PC-3 (cell line): ENCODE results near the gene TRIM4. TPM values are rescaled to one million over a fixed set of nuclear protein-coding genes. Genes with fewer than 3 reads are reported as not detected.

Experiments
- ATAC-seq: fragments of 200-7000 bp; cut with Tn5 transposase; 2 replicates; pipeline ENCODE4 v1.9.1; 2020; ENCODE audit warnings: mild to moderate bottlenecking, moderate library complexity
- BruUV-seq: library from RNA; stranded (reverse); fragments of 400-500 nt; replicated peaks from 2 replicates; lab custom pipeline; 2021; lab: Mats Ljungman, UMichigan
- CTCF ChIA-PET: fragments of 300-600 bp; sonication (Branson Sonifier 250); formaldehyde crosslinking; loops from one replicate; lab custom pipeline; 2022; ENCODE audit warnings: antibody characterized with exemption; lab: Charles Lee
- POLR2A ChIA-PET: fragments of 300-600 bp; sonication (Branson Sonifier 250); formaldehyde crosslinking; loops from one replicate; lab custom pipeline; 2022; ENCODE audit warnings: antibody characterized with exemption; ENCODE audit not compliant: unreplicated experiment; lab: Charles Lee
- DNase-seq: peaks from one replicate; pipeline ENCODE4 v3.0.0-alpha.2; 2015
- H2AFZ ChIP-seq: fragments of 300-600 bp; sonication (generic); 2 replicates; pipeline ENCODE4 v1.6.0; 2016; ENCODE audit warnings: antibody characterized with exemption, low read length
- H3F3A ChIP-seq: fragments of 300-600 bp; sonication (generic); one replicate; pipeline ENCODE4 v1.6.0; 2017; ENCODE audit warnings: antibody characterized with exemption, low read length, control low read depth, mild to moderate bottlenecking; ENCODE audit not compliant: unreplicated experiment
- H3K27ac ChIP-seq: fragments of 300-600 bp; sonication (generic); 2 replicates; pipeline ENCODE4 v1.5.1; 2016; ENCODE audit warnings: mild to moderate bottlenecking, low read length
- H3K27me3 ChIP-seq: fragments of 300-600 bp; sonication (generic); 2 replicates; pipeline ENCODE4 v1.6.1; 2016; ENCODE audit warnings: low read length, mixed read lengths
- H3K36me3 ChIP-seq: fragments of 300-600 bp; sonication (generic); 2 replicates; pipeline ENCODE4 v1.6.1; 2016; ENCODE audit warnings: low read depth, mixed run types, low read length, mixed read lengths
- H3K4me1 ChIP-seq: fragments of 300-600 bp; sonication (generic); 2 replicates; pipeline ENCODE4 v1.5.1; 2016; ENCODE audit warnings: low read length; ENCODE audit not compliant: insufficient read depth
- H3K4me2 ChIP-seq: fragments of 300-600 bp; sonication (generic); 2 replicates; pipeline ENCODE4 v1.6.0; 2016; ENCODE audit warnings: low read length
- H3K4me3 ChIP-seq: fragments of 300-600 bp; sonication (generic); 2 replicates; pipeline ENCODE4 v1.5.1; 2016; ENCODE audit warnings: mild to moderate bottlenecking, low read length, mixed read lengths
- H3K79me2 ChIP-seq: fragments of 300-600 bp; sonication (generic); 2 replicates; pipeline ENCODE4 v1.6.1; 2017; ENCODE audit warnings: low read length, mixed read lengths
- H3K9ac ChIP-seq: fragments of 300-600 bp; sonication (generic); 2 replicates; pipeline ENCODE4 v1.6.0; 2016; ENCODE audit warnings: mild to moderate bottlenecking, low read length
- H3K9me2 ChIP-seq: fragments of 300-600 bp; sonication (generic); replicated peaks from 2 replicates; pipeline ENCODE4 v1.6.1; 2016; ENCODE audit warnings: mixed run types, low read length, mixed read lengths
- H3K9me3 ChIP-seq: fragments of 300-600 bp; sonication (generic); 2 replicates; pipeline ENCODE4 v1.6.1; 2016; ENCODE audit warnings: low read length, mixed read lengths
- H4K20me1 ChIP-seq: fragments of 300-600 bp; sonication (generic); 2 replicates; pipeline ENCODE4 v1.6.1; 2016; ENCODE audit warnings: low read length, mixed read lengths
- CTCF ChIP-seq: fragments of 300-600 bp; sonication (generic); conservative IDR thresholded peaks from 2 replicates; pipeline ENCODE4 v1.5.1; 2017; ENCODE audit warnings: antibody characterized with exemption, low read depth, mild to moderate bottlenecking, low read length
- EZH2 ChIP-seq: fragments of 300-600 bp; sonication (generic); IDR thresholded peaks from one replicate; pipeline ENCODE4 v1.6.1; 2017; ENCODE audit warnings: antibody characterized with exemption, mild to moderate bottlenecking, low read length; ENCODE audit not compliant: unreplicated experiment
- EZH2phosphoT487 ChIP-seq: fragments of 300-600 bp; sonication (generic); IDR thresholded peaks from 2 replicates; pipeline ENCODE4 v1.6.1; 2018; ENCODE audit warnings: mild to moderate bottlenecking, antibody characterized with exemption, low read length, borderline replicate concordance
- intact Hi-C: fragments of 100-400 bp; cut with micrococcal nuclease; formaldehyde crosslinking; loops from 2 replicates; pipeline ENCODE4 v1.9.0; 2023
- total RNA-seq: library from RNA; depleted of rRNA; stranded (reverse); fragments of >200 nt; gene quantifications from 2 replicates; pipeline ENCODE4 v1.2.3, GENCODE V29; 2014

TRIM4 gene
- total RNA-seq, 1 experiment from 2014 or later: 11.1 TPM

GRCh38 chr7:99910976-99911375, 8.4 kb downstream of the TRIM4 start:
- no peak for ATAC-seq
- H3K9me2 ChIP-seq: no peaks in the 10 kb centered on the region
- TF ChIP-seq EZH2: no peak
- no peak for TF ChIP-seq EZH2phosphoT487
- no peak for TF ChIP-seq CTCF
- H3K4me3 ChIP-seq: no peak overlapping the region
- H3K9ac ChIP-seq: no peak overlapping the region
- H2AFZ ChIP-seq: no peak overlapping the region
- no peak for DNase-seq
- no TSS peak for BruUV-seq
- no peaks in the 10 kb centered on the region for H3F3A ChIP-seq
- no peak overlapping the region for H3K27ac ChIP-seq
- H3K4me1 ChIP-seq: no peaks in the 10 kb centered on the region
- ChIA-PET CTCF (no interaction called here), POLR2A (no interaction called here)
- H3K36me3 ChIP-seq: peaks cover 25% of the 10 kb centered on the region
- intact Hi-C loops: no loop called here
- peaks cover 46% of the 10 kb centered on the region for H3K79me2 ChIP-seq
- no peaks in the 10 kb centered on the region for H3K9me3 ChIP-seq
- H3K4me2 ChIP-seq: no peak overlapping the region
- H4K20me1 ChIP-seq: peaks cover 11% of the 10 kb centered on the region; the same call in 1 of the 2 replicates
- H3K27me3 ChIP-seq: no peaks in the 10 kb centered on the region

GRCh38 chr7:99901581-99901980, 17.7 kb downstream of the TRIM4 start:
- Histone ChIP-seq H3K9me2 (no peaks in the 10 kb centered on the region), H3K9ac (no peak overlapping the region), H3K4me2 (no peak overlapping the region), H3K79me2 (no peaks in the 10 kb centered on the region), H3K36me3 (peaks cover 41% of the 10 kb centered on the region), H3K27ac (no peak overlapping the region), H2AFZ (no peak overlapping the region), H3F3A (no peaks in the 10 kb centered on the region), H3K4me3 (no peak overlapping the region), H4K20me1 (no peaks in the 10 kb centered on the region), H3K27me3 (no peaks in the 10 kb centered on the region), H3K9me3 (no peaks in the 10 kb centered on the region), H3K4me1 (no peaks in the 10 kb centered on the region)
- BruUV-seq: no TSS peak
- ChIA-PET CTCF (no interaction called here), POLR2A (no interaction called here)
- ATAC-seq: no peak
- no peak for DNase-seq
- intact Hi-C loops: no loop called here
- TF ChIP-seq EZH2 (no peak), EZH2phosphoT487 (no peak), CTCF (no peak)

- no peak overlapping the region for H3K4me2 ChIP-seq
- no peaks in the 10 kb centered on the region for H4K20me1 ChIP-seq
- CTCF ChIA-PET: no interaction called here
- no peak overlapping the region for H2AFZ ChIP-seq
- ATAC-seq (no peak), DNase-seq (no peak)
- intact Hi-C loops: no loop called here
- no peak overlapping the region for H3K9ac ChIP-seq
- BruUV-seq: no TSS peak
- H3F3A ChIP-seq: no peaks in the 10 kb centered on the region
- H3K9me3 ChIP-seq: no peaks in the 10 kb centered on the region
- H3K79me2 ChIP-seq: no peaks in the 10 kb centered on the region
- H3K4me1 ChIP-seq: no peaks in the 10 kb centered on the region
- no peaks in the 10 kb centered on the region for H3K27me3 ChIP-seq
- TF ChIP-seq EZH2phosphoT487 (no peak), CTCF (no peak), EZH2 (no peak)
- no peaks in the 10 kb centered on the region for H3K9me2 ChIP-seq
- H3K36me3 ChIP-seq: peaks cover 41% of the 10 kb centered on the region
- POLR2A ChIA-PET: no interaction called here
- H3K27ac ChIP-seq: no peak overlapping the region
- no peak overlapping the region for H3K4me3 ChIP-seq
These were observed 19.4 kb downstream of the TRIM4 start for GRCh38 chr7:99899830-99900519.
